ENCODE data around the gene MIGA1.

MIGA1 gene

DNA sequence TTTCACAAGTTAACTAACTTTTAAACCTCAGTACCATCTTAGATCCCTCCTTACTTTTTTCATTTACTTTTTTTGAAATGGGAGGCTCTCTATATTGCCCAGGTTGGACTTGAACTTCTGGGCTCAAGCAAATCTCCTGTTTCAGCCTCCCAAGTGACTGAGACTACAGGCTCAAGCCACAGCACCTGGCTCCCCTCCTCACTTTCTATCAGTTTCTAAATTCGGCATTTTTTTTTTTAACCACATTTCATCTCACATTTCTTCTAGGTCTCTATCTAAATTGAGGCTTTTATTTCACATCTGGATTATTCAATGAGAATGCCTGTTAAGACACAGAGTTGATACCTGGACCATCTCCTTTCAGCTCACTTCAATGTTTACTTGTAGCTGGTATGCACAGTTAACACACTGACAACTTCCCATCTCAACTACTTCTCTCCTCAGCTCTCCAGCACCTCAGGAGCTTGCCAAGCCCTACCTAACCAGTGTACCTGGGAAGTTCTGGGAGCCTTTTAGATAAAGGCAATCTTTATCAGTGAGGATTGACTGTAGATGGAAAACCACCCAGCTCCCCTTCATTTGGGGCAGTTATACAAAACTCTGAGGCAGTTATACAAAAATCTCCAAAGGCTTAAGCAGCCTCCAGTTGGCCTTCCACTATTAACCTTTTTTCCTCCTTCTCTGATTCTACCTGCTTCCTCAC is 23.2 kb upstream of the MIGA1 start:
- no peak for TF ChIP-seq YY1 (IDR thresholded peaks at IDR 0.05; ENCODE audit: insufficient read depth, insufficient read length)
- no peak for TF ChIP-seq SUZ12 (IDR thresholded peaks at IDR 0.05; ENCODE audit: extremely low read depth, insufficient read depth, insufficient read length)
- TF ChIP-seq ZNF274 (IDR thresholded peaks at IDR 0.05; ENCODE audit: low read depth, low read length): no peak
- H3K4me3 ChIP-seq (ENCODE audit: insufficient read length, low read depth): no peak overlapping the region
- no peaks in the 10 kb centered on the region for H3K36me3 ChIP-seq (ENCODE audit: insufficient read depth, insufficient read length, low read length)
- no peaks in the 10 kb centered on the region for H3K4me1 ChIP-seq (ENCODE audit: insufficient read depth, insufficient read length)
- H3K27me3 ChIP-seq (ENCODE audit: insufficient read depth, insufficient read length): no peaks in the 10 kb centered on the region
- H3K9ac ChIP-seq (ENCODE audit: insufficient read length, low read depth): no peak overlapping the region
- no peaks in the 10 kb centered on the region for H3K9me3 ChIP-seq (ENCODE audit: insufficient read depth, low read length)
- DNase-seq (ENCODE audit: low read depth, low spot score): no peak

DNA sequence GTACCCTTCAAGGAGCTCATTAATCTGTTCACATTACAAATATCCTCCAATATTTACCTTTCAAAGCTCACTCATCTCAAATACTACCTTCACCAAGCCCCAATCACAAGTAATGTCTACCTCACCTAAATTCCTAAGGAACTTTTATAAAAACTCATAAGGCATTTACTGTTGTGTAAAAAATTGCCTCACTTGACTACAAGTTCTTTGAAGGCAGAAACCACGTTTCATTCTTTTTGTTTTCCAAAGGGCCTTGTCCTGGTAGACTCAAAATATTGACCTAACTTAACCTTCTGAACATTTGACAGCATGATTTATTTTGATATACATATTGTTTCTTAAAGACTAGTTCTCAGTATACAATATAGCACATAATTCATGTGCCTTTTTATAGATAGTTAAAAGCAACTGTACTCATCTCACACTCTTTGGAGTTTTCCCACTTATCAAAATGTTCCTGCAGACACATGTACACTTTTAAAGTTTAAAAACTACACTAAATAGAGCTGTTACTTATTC is 22.3 kb upstream of the MIGA1 start:
- Histone ChIP-seq H3K4me3 (ENCODE audit: insufficient read length, low read depth) (no peak overlapping the region), H3K9me3 (ENCODE audit: insufficient read depth, low read length) (no peaks in the 10 kb centered on the region), H3K9ac (ENCODE audit: insufficient read length, low read depth) (no peak overlapping the region), H3K27me3 (ENCODE audit: insufficient read depth, insufficient read length) (no peaks in the 10 kb centered on the region), H3K36me3 (ENCODE audit: insufficient read depth, insufficient read length, low read length) (no peaks in the 10 kb centered on the region), H3K4me1 (ENCODE audit: insufficient read depth, insufficient read length) (no peaks in the 10 kb centered on the region)
- DNase-seq (ENCODE audit: low read depth, low spot score): no peak
- no peak for TF ChIP-seq SUZ12 (IDR thresholded peaks at IDR 0.05; ENCODE audit: extremely low read depth, insufficient read depth, insufficient read length)
- TF ChIP-seq ZNF274 (IDR thresholded peaks at IDR 0.05; ENCODE audit: low read depth, low read length): no peak
- no peak for TF ChIP-seq YY1 (IDR thresholded peaks at IDR 0.05; ENCODE audit: insufficient read depth, insufficient read length)

DNA sequence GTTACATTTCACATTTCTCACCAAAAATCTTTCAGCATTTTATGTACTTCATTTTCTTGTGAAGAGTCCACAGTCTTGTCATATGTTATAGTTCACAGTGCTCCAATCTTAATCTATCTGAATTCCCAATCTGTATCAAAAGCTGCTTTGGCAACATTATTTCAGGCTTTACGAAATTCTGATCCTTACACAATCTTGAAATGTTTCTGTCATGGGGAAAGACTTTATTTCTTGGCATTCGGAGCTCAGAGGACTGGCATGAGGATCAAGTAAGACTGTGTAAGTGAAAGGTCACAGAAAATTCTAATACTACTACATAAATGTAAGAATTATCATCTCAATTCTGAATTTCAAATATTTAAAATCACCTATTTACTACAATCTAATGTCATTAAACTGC is 21.8 kb upstream of the MIGA1 start:
- no peak for DNase-seq (ENCODE audit: low read depth, low spot score)
- Histone ChIP-seq H3K9ac (ENCODE audit: insufficient read length, low read depth) (no peak overlapping the region), H3K4me3 (ENCODE audit: insufficient read length, low read depth) (no peak overlapping the region)

GRCh38 chr1:77759071-77760028 is 20.1 kb upstream of the MIGA1 start, which contains the start of gene USP33:
Gene USP33 (minus strand): TSS chr1:77759852. CDS start chr1:77741697, 18,155 bp downstream.
- H3K27me3 ChIP-seq (ENCODE audit: insufficient read depth, insufficient read length): no peaks in the 10 kb centered on the region
- TF ChIP-seq YY1 (IDR thresholded peaks at IDR 0.05; ENCODE audit: insufficient read depth, insufficient read length): no peak
- TF ChIP-seq ZNF274 (IDR thresholded peaks at IDR 0.05; ENCODE audit: low read depth, low read length): no peak
- no peak for TF ChIP-seq SUZ12 (IDR thresholded peaks at IDR 0.05; ENCODE audit: extremely low read depth, insufficient read depth, insufficient read length)
- H3K4me3 ChIP-seq (ENCODE audit: insufficient read length, low read depth): peak within 1 kb of the TSS; percentile 95
- peak within 1 kb of the TSS; percentile 92 for H3K9ac ChIP-seq (ENCODE audit: insufficient read length, low read depth)
- DNase-seq (ENCODE audit: low read depth, low spot score): peak; percentile 91
- no peaks in the 10 kb centered on the region for H3K9me3 ChIP-seq (ENCODE audit: insufficient read depth, low read length)
- H3K36me3 ChIP-seq (ENCODE audit: insufficient read depth, insufficient read length, low read length): no peaks in the 10 kb centered on the region
- H3K4me1 ChIP-seq (ENCODE audit: insufficient read depth, insufficient read length): no peaks in the 10 kb centered on the region

More for the DNA sequence above, 21.8 kb upstream of the MIGA1 start:
- Histone ChIP-seq H3K4me1 (ENCODE audit: insufficient read depth, insufficient read length) (no peaks in the 10 kb centered on the region), H3K27me3 (ENCODE audit: insufficient read depth, insufficient read length) (no peaks in the 10 kb centered on the region), H3K9me3 (ENCODE audit: insufficient read depth, low read length) (no peaks in the 10 kb centered on the region), H3K36me3 (ENCODE audit: insufficient read depth, insufficient read length, low read length) (no peaks in the 10 kb centered on the region)
- no peak for TF ChIP-seq YY1 (IDR thresholded peaks at IDR 0.05; ENCODE audit: insufficient read depth, insufficient read length)
- no peak for TF ChIP-seq ZNF274 (IDR thresholded peaks at IDR 0.05; ENCODE audit: low read depth, low read length)
- TF ChIP-seq SUZ12 (IDR thresholded peaks at IDR 0.05; ENCODE audit: extremely low read depth, insufficient read depth, insufficient read length): no peak

- DNase-seq (ENCODE audit: low read depth, low spot score): no peak
- Histone ChIP-seq H3K4me3 (ENCODE audit: insufficient read length, low read depth) (no peak overlapping the region), H3K9ac (ENCODE audit: insufficient read length, low read depth) (no peak overlapping the region), H3K27me3 (ENCODE audit: insufficient read depth, insufficient read length) (no peaks in the 10 kb centered on the region), H3K9me3 (ENCODE audit: insufficient read depth, low read length) (no peaks in the 10 kb centered on the region), H3K4me1 (ENCODE audit: insufficient read depth, insufficient read length) (no peaks in the 10 kb centered on the region), H3K36me3 (ENCODE audit: insufficient read depth, insufficient read length, low read length) (no peaks in the 10 kb centered on the region)
- TF ChIP-seq ZNF274 (IDR thresholded peaks at IDR 0.05; ENCODE audit: low read depth, low read length) (no peak), YY1 (IDR thresholded peaks at IDR 0.05; ENCODE audit: insufficient read depth, insufficient read length) (no peak), SUZ12 (IDR thresholded peaks at IDR 0.05; ENCODE audit: extremely low read depth, insufficient read depth, insufficient read length) (no peak)
These were observed 17.4 kb upstream of the MIGA1 start for GRCh38 chr1:77762072-77762476.

DNA sequence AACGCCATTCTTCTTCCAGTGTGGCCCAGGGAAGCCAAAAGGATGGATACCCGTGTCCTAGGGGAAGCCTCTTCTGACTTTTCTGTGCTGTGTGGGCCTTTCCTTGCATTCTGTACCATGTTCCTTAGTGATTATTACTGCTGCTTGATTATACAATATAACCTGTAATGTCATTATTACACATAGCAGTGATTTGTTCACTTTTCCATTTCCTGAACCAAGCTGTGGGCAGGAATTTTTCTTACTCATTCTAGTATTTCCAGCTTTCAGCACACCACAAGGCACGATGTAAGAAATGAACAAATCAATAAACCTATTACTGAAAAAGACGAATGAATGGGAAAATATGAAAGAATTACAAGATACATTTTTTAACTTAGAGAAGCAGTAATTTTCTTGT is 11.4 kb upstream of the MIGA1 start:
- H3K4me1 ChIP-seq (ENCODE audit: insufficient read depth, insufficient read length): no peaks in the 10 kb centered on the region

More for the DNA sequence above, 11.4 kb upstream of the MIGA1 start:
- no peak for TF ChIP-seq ZNF274 (IDR thresholded peaks at IDR 0.05; ENCODE audit: low read depth, low read length)
- TF ChIP-seq YY1 (IDR thresholded peaks at IDR 0.05; ENCODE audit: insufficient read depth, insufficient read length): no peak
- TF ChIP-seq SUZ12 (IDR thresholded peaks at IDR 0.05; ENCODE audit: extremely low read depth, insufficient read depth, insufficient read length): no peak
- Histone ChIP-seq H3K4me3 (ENCODE audit: insufficient read length, low read depth) (no peak overlapping the region), H3K9ac (ENCODE audit: insufficient read length, low read depth) (no peak overlapping the region), H3K36me3 (ENCODE audit: insufficient read depth, insufficient read length, low read length) (no peaks in the 10 kb centered on the region), H3K27me3 (ENCODE audit: insufficient read depth, insufficient read length) (no peaks in the 10 kb centered on the region), H3K9me3 (ENCODE audit: insufficient read depth, low read length) (no peaks in the 10 kb centered on the region)
- DNase-seq (ENCODE audit: low read depth, low spot score): no peak
